ENCODE data around the gene RTL5.

RTL5 gene

DNA sequence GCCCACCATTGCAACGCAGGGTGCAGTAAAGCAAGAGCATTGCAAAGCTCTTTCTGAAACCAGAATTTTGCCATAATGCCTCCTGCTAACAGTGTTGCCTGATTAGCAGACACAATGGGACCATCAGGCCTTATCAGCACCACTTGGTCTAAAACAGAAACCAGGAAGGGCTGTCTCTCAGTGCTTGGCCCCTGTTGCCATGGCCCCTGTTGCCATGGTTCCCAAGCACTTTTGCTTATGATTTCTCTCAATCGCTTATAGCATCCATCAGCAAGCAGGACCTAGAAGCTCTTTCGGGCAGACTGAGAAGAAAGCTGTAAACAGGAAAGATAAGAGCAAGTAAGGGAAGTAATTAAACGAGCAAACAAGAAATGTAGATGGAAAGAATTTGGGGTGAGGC lies 36.8 kb downstream of the RTL5 start:
- H2AFZ ChIP-seq (ENCODE audit: low read length) = no peak overlapping the region
- no peak overlapping the region for H3K4me2 ChIP-seq (ENCODE audit: low read length)
- no peaks in the 10 kb centered on the region for H3K9me3 ChIP-seq (ENCODE audit: low read length)
- H3K9me2 ChIP-seq (ENCODE audit: low read depth, low read length) = no peaks in the 10 kb centered on the region
- no peaks in the 10 kb centered on the region for H3K36me3 ChIP-seq (ENCODE audit: insufficient read depth, low read length)
- H3K27me3 ChIP-seq (ENCODE audit: insufficient read depth, low read length) = no peaks in the 10 kb centered on the region
- no peak overlapping the region for H3K27ac ChIP-seq (ENCODE audit: low read depth, low read length, poor library complexity, severe bottlenecking)
- H3K4me1 ChIP-seq (ENCODE audit: insufficient read depth, low read length, severe bottlenecking) = no peaks in the 10 kb centered on the region
- no peaks in the 10 kb centered on the region for H3K79me2 ChIP-seq (ENCODE audit: insufficient read depth, low read length)
- no peak overlapping the region for H3K9ac ChIP-seq (ENCODE audit: low read length)
- H3K4me3 ChIP-seq (ENCODE audit: low read depth, low read length, poor library complexity, severe bottlenecking) = no peak overlapping the region
- TF ChIP-seq, protein P1, sequence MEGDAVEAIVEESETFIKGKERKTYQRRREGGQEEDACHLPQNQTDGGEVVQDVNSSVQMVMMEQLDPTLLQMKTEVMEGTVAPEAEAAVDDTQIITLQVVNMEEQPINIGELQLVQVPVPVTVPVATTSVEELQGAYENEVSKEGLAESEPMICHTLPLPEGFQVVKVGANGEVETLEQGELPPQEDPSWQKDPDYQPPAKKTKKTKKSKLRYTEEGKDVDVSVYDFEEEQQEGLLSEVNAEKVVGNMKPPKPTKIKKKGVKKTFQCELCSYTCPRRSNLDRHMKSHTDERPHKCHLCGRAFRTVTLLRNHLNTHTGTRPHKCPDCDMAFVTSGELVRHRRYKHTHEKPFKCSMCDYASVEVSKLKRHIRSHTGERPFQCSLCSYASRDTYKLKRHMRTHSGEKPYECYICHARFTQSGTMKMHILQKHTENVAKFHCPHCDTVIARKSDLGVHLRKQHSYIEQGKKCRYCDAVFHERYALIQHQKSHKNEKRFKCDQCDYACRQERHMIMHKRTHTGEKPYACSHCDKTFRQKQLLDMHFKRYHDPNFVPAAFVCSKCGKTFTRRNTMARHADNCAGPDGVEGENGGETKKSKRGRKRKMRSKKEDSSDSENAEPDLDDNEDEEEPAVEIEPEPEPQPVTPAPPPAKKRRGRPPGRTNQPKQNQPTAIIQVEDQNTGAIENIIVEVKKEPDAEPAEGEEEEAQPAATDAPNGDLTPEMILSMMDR (IDR thresholded peaks at IDR 0.05; ENCODE audit: low read length) = no peak
- TF ChIP-seq EZH2 (IDR thresholded peaks at IDR 0.05; ENCODE audit: borderline replicate concordance, low read length) = no peak
- H3F3A ChIP-seq (ENCODE audit: insufficient read depth, low read length) = no peaks in the 10 kb centered on the region
- H4K20me1 ChIP-seq (ENCODE audit: insufficient read depth, low read length) = no peaks in the 10 kb centered on the region

DNA sequence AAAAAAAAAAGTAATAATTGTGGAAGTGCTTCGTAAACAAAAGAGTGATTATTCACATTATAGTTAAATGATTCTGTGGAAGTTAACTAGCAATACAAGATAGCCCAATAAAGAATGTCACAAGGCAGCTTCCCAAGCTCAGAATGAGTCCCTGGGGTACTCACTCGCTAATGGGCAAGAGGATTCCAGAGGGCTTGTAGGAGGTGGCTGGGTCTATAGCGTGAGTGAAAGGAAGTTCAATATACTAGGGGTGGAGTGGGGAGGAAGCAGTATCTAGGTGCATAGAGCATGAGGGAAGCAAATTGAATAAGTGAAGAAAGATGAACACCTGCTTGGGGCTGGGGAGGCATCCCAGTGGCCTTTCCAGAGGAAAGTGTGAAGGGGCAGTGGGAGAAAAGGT lies 42.5 kb downstream of the RTL5 start:
- no peaks in the 10 kb centered on the region for H3K9me2 ChIP-seq (ENCODE audit: low read depth, low read length)
- no peaks in the 10 kb centered on the region for H3K4me1 ChIP-seq (ENCODE audit: insufficient read depth, low read length, severe bottlenecking)
- H4K20me1 ChIP-seq (ENCODE audit: insufficient read depth, low read length) = no peaks in the 10 kb centered on the region
- H2AFZ ChIP-seq (ENCODE audit: low read length) = no peak overlapping the region
- H3K4me2 ChIP-seq (ENCODE audit: low read length) = no peak overlapping the region
- TF ChIP-seq, protein P1 (IDR thresholded peaks at IDR 0.05; ENCODE audit: low read length) = no peak
- TF ChIP-seq EZH2 (IDR thresholded peaks at IDR 0.05; ENCODE audit: borderline replicate concordance, low read length) = no peak
- no peak overlapping the region for H3K27ac ChIP-seq (ENCODE audit: low read depth, low read length, poor library complexity, severe bottlenecking)
- no peak overlapping the region for H3K9ac ChIP-seq (ENCODE audit: low read length)
- H3K4me3 ChIP-seq (ENCODE audit: low read depth, low read length, poor library complexity, severe bottlenecking) = no peak overlapping the region
- no peaks in the 10 kb centered on the region for H3K36me3 ChIP-seq (ENCODE audit: insufficient read depth, low read length)
- H3F3A ChIP-seq (ENCODE audit: insufficient read depth, low read length) = no peaks in the 10 kb centered on the region
- H3K27me3 ChIP-seq (ENCODE audit: insufficient read depth, low read length) = no peaks in the 10 kb centered on the region
- H3K9me3 ChIP-seq (ENCODE audit: low read length) = no peaks in the 10 kb centered on the region
- H3K79me2 ChIP-seq (ENCODE audit: insufficient read depth, low read length) = no peaks in the 10 kb centered on the region

DNA sequence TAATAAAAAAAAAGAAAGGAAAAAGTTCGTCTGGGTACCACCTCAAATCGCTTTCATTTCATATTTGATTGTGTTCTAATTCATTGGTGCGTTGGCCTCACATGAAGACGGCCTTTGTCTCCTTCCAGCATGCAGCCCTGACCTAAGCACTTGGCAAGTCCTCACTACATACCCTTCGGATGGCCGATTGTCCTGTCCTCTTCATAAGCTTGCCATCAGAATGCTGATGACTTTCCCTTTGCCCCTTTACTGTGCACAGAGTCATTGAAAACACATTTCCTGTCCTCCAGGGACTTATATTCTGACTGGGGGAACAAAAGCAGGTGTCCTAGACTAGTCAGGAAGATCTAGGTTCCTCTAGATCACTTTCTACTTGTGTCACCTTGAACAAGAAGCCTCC lies 43.0 kb downstream of the RTL5 start:
- Histone ChIP-seq H3K9ac (ENCODE audit: low read length) (no peak overlapping the region), H3K9me3 (ENCODE audit: low read length) (no peaks in the 10 kb centered on the region), H4K20me1 (ENCODE audit: insufficient read depth, low read length) (no peaks in the 10 kb centered on the region), H3K9me2 (ENCODE audit: low read depth, low read length) (no peaks in the 10 kb centered on the region), H3K4me1 (ENCODE audit: insufficient read depth, low read length, severe bottlenecking) (no peaks in the 10 kb centered on the region), H2AFZ (ENCODE audit: low read length) (no peak overlapping the region), H3K27me3 (ENCODE audit: insufficient read depth, low read length) (no peaks in the 10 kb centered on the region), H3F3A (ENCODE audit: insufficient read depth, low read length) (no peaks in the 10 kb centered on the region), H3K79me2 (ENCODE audit: insufficient read depth, low read length) (no peaks in the 10 kb centered on the region), H3K36me3 (ENCODE audit: insufficient read depth, low read length) (no peaks in the 10 kb centered on the region), H3K4me2 (ENCODE audit: low read length) (no peak overlapping the region), H3K27ac (ENCODE audit: low read depth, low read length, poor library complexity, severe bottlenecking) (no peak overlapping the region), H3K4me3 (ENCODE audit: low read depth, low read length, poor library complexity, severe bottlenecking) (no peak overlapping the region)
- no peak for TF ChIP-seq EZH2 (IDR thresholded peaks at IDR 0.05; ENCODE audit: borderline replicate concordance, low read length)
- TF ChIP-seq, protein P1 (IDR thresholded peaks at IDR 0.05; ENCODE audit: low read length) = no peak
